Erythroblast (primary cell): ENCODE data around the gene APIP.

Source experiments
- GATA1 ChIP-seq: IDR thresholded peaks from 2 replicates; pipeline ENCODE4 v1.6.1; 2011; ENCODE audit warnings: low read depth, mild to moderate bottlenecking, control low read depth, low read length, moderate library complexity
- POLR2A ChIP-seq: IDR thresholded peaks from 2 replicates; pipeline ENCODE4 v1.6.1; 2011; ENCODE audit warnings: mild to moderate bottlenecking, low read length

DNA sequence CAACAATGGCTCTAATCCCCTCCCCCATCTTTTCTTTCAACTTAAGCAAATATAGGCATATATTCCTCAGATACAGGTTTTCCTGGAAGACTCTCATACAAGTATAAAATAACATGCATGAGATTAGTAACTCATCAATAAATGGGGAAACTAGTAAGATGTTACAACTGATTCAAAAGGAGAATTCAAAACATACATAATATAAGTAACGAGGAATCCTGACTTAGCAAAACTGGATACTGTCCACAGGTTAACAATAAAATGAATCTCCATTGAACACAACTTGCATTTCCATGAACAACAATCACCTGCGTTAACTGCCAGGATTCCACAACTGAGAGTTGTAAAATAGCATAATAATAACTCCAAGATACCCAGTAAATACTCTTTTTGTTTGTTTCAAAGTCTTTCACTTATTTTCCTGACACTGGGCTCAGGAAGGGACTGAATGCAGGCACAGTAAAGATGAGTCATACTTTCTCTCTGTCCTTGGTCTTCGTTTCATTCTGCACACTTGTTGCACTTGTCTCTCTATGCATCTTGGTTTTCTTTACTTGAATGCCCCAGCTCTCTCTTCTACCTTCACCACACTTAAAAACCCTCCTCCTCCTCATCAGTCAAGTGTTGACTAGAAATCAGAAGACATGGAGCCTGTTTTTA, 8.1 kb downstream of the APIP start:
- TF ChIP-seq POLR2A (no peak), GATA1 (no peak)
